NCI-H2029 treated with DMSO at 0.1 percent for 48 hours (cell line): ENCODE data around the gene SPG7.
"Not testable (repeated sequence)": the region's sequence is repeated elsewhere in the genome, so short reads cannot be mapped to it uniquely, and the experiment has no call there.

ENCODE experiments used
- DNase-seq: peaks from one replicate; lab custom pipeline; 2025; lab: John Stamatoyannopoulos, UW

Gene SPG7

GRCh38 chr16:89564476-89565255 is 56.5 kb downstream of the SPG7 start:
- DNase-seq: no peak

GRCh38 chr16:89565256-89565505 is 57.0 kb downstream of the SPG7 start:
- no peak for DNase-seq

- DNase-seq: no peak
Measured at GRCh38 chr16:89565506-89566372, 57.5 kb downstream of the SPG7 start.

- no peak for DNase-seq
Measured at GRCh38 chr16:89567656-89568594, 59.7 kb downstream of the SPG7 start.

GRCh38 chr16:89569506-89570341 is 61.5 kb downstream of the SPG7 start:
- DNase-seq: no peak

- DNase-seq: no peak
Measured at GRCh38 chr16:89570342-89570923, 62.2 kb downstream of the SPG7 start.

- not testable (repeated sequence) for DNase-seq
Measured at GRCh38 chr16:89570983-89571598, 62.9 kb downstream of the SPG7 start.

GRCh38 chr16:89571636-89572035 is 63.4 kb downstream of the SPG7 start:
- no peak for DNase-seq

GRCh38 chr16:89572073-89572484 is 63.9 kb downstream of the SPG7 start:
- no peak for DNase-seq

- DNase-seq: no peak
Measured at GRCh38 chr16:89572485-89573205, 64.4 kb downstream of the SPG7 start.

GRCh38 chr16:89573826-89574680 is 65.8 kb downstream of the SPG7 start:
- DNase-seq: no peak

- DNase-seq: no peak
Measured at GRCh38 chr16:89574681-89575246, 66.6 kb downstream of the SPG7 start.

- DNase-seq: no peak
Measured at GRCh38 chr16:89575247-89576152, 67.3 kb downstream of the SPG7 start, which contains the start of gene CPNE7. Gene CPNE7 (plus strand): TSS chr16:89575758. CDS start chr16:89575898, 140 bp downstream.

GRCh38 chr16:89576153-89577054 is 68.2 kb downstream of the SPG7 start:
- DNase-seq: no peak

GRCh38 chr16:89577055-89577759 is 69.0 kb downstream of the SPG7 start:
- no peak for DNase-seq

- DNase-seq: no peak
Measured at GRCh38 chr16:89579351-89579750, 71.1 kb downstream of the SPG7 start.
